GM21737 (cell line): ENCODE results near the gene ABI1.
"Not testable (repeated sequence)": the region's sequence is repeated elsewhere in the genome, so short reads cannot be mapped to it uniquely, and the experiment has no call there.

Experiments
- ATAC-seq: cut with Tn5 transposase; IDR thresholded peaks from one replicate; pipeline ENCODE4 v1.9.1; 2021; ENCODE audit warnings: mild to moderate bottlenecking, moderate library complexity; ENCODE audit not compliant: unreplicated experiment

ABI1 gene

DNA sequence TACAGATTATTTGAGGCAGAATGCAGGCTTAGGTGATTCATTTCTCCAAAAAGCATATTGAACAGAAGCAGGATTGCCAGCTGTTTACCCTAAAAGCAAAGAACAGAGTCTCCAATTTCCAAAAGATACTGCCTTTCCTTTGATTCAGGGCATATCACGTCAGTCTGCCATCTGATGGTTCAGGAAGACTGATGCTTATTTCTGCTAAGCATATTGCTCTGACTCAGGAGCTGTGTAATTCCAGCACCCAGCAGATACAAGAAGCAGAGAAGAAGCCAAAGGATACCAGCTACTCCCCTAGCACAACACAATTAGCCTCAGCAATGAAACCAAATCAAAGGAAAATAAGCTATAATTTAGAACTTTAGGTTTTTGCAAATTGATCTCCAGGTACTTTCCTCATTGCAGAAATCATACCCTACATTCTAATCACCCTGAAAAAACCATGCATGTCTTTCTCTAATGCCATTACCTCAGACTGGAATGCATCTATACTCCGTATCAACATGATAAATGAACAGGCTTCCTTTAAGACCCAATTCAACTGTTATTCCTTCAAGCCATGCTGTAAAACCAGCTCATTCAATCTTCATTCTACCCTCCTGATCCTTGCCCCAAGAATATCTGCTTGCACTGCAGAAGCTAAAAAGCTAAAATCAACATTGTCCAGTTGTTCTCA, 55.1 kb downstream of the ABI1 start:
- no peak for ATAC-seq

DNA sequence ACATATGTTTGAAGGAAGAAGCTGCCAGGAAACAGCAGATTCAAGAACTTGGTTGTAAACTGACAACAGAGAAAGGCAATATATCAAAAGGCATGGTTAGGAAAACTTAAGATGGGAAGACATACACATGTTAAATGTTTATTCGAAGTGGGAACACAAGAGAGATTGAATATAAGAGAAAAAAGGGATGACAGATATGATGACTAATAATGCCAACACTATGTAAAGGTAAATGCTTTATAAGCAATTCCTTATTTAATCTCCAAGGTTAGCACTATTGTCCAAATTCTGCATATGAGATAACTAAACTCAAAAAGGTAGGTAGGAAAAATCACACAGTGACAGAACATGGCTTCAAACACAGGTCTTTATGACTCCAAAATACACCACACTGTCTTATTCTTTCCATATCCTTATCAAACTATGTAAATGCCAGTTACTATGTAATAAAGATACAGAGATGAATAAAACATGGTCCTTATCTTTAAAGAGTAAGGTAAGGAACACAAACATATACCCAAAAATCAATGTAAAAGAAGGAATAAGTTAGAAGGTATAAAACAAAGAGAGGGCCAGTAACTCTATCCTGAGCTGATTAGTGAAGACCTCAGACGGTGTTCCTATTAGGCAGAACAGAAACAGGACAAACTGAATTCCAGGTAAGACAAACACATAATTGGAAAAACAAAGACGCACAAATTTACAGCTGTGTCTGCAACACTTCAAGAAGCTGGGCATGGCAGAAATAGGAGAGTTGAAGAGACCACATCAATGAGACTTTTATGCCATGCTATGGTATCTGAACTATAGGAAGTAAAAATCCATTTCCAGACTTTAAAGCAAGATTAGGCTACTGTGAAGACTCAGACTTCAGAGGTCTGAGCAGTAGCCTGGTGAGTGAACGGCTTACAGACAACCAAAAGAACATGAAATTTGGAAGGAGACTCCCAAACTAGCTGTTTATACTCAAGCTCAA, 56.1 kb downstream of the ABI1 start:
- no peak for ATAC-seq

DNA sequence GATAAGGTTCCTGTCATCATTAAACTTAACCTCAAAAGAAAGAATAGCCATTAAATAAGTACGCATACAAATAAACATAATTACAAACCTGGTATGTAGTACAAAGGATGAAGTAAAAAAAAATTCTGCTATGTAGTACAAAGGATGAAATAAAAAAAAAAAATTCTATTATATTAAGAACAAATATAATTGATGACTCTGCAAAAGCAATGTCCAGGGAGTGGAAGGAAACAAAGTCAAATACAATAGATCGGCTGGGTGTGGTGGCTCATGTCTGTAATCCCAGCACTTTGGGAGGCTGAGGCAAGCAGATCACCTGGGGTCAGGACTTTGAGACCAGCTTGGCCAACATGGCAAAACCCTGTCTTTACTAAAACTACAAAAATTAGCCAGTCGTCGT, 56.9 kb downstream of the ABI1 start:
- ATAC-seq, result no peak

DNA sequence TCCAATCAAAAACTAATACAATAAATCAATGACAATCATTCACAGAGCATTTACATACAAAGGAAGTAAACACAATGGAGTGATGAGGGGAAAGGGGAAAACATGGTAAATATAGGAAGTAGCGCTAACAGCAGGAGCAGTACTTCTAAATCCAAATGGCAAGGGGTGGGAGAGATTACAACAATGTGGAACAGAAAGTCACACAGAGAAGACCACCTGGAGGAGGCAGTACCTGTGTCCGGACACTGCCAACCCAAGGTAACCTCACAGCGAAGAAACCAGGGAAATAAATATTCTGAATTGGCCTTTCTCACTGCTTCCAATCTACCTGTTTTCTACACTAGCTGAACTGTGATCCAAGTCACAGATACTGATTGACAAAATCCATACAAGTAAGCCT, 58.2 kb downstream of the ABI1 start:
- no peak for ATAC-seq

- no peak for ATAC-seq
Measured at GRCh38 chr10:26801831-26802230, 58.9 kb downstream of the ABI1 start.

DNA sequence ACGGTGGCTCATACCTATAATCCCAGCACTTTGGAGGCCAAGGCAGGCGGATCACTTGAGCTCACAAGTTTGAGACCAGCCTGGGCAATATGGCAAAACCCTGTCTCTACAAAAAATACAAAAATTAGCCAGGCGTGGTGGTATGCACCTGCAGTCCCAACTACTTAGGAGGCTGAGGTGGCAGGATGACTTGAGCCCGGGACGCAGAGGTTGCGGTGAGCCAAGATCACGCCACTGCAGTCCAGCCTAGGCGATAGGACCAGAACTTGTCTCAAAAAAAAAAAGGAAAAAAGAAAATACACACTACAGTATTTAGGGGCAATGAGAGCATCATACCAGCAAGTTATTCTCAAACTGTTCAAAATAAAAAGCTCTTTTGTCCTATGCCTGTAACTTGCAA, 59.5 kb downstream of the ABI1 start:
- ATAC-seq, result no peak

- ATAC-seq, result no peak
Measured at GRCh38 chr10:26800468-26800867, 60.3 kb downstream of the ABI1 start.

DNA sequence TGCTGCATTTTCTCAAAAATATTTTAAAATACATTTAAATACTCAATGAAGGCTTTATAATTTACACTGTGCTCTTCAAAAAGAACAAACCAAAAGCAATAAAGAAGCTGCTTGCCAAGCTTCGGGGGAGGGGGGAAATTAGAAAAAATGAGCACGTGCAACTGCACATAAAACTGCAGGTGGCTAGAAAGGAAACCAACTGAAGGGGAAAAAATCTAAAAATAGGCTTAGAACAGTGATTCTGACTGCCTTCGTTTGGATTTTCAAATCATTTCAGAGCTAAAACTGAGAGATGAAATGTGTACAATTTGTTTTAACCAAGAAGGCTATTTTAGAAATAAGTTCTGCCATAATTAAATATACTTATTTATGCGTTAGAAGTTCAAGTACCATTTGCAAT, 61.4 kb downstream of the ABI1 start:
- no peak for ATAC-seq

DNA sequence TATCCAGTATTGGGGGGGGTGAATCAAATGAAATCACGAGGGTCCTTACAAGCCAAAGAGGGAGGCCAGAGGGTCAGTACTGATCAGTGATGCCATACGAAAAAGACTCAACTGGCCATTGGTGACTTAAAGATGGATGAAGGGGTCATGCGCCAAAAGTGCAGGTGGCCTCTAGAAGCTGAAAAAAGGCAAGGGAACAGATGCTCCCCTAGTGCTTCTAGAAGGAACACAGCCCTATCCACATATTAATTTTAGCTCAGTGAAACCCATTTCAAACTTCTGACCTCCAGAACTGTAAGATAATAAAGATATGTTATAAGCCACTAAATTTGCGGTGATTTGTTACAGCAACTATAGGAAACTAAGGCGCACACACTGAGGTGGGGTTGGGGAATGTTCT, 62.5 kb downstream of the ABI1 start:
- ATAC-seq, result no peak

GRCh38 chr10:26797340-26797739, 63.4 kb downstream of the ABI1 start:
- ATAC-seq, result no peak

DNA sequence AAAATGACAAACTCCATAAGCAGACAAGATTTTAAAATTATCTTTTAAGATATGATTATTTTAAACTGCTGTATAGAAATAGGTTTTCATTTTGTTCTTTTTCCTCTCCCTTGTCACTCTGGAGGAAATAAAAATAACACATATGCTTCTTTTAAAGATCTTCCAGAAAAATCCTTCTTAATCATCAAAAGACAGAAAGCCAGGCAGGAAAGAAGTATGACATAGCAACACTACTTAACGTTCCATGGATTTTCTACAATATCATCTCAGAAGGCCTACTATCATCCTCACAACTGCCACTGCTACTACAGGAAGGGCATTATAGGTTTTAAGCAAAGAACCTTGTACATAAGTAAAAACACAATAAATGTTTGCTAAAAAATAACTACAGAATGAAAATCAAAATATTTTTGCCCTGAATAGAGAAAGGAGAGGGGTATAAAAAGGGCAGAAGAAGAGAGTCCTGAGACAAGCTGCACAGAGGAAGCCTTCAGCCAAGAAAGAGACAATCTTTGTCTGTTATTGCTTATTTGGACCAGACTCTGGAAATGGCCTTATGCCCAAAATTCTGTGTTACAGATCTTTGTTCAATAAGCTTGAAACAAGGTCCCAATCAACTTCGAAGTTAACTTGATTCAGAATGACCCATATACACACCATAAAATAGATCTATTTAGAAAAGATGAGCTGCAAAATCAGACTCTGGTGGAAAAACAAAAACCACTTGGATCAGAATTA, 67.8 kb downstream of the ABI1 start:
- no peak for ATAC-seq

DNA sequence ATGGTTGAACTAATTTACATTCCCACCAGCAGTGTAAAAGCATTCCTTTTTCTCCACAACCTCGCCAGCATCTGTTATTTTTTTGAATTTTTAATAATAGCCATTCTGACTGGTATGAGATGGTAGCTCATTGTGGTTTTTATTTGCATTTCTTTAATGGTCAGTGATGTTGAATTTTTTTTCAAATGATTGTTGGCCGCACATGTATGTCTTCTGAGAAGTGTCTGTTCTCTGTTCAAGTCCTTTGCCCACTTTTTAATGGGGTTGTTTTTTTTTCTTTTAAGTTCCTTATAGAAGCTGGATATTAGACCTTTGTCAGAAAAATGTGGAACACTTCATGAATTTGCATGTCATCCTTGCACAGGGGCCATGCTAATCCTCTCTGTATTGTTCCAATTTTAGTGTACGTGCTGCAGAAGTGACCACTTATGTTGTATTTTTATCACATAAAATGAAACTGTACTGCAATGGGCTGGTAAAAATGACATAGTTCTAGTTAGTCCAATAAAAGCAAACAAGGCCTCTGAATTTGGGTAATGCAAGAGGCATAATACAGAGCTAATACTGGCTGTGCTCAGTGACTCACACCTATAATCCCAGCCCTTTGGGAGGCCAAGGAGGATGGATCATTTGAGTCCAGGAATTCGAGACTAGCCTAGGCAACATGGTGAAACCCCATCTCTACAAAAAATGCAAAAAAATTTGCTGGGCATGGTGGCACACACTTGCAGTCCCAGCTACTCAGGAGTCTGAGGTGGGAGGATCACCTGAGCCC, 70.3 kb downstream of the ABI1 start:
- no peak for ATAC-seq

GRCh38 chr10:26789779-26790178, 71.0 kb downstream of the ABI1 start:
- not testable (repeated sequence) for ATAC-seq

DNA sequence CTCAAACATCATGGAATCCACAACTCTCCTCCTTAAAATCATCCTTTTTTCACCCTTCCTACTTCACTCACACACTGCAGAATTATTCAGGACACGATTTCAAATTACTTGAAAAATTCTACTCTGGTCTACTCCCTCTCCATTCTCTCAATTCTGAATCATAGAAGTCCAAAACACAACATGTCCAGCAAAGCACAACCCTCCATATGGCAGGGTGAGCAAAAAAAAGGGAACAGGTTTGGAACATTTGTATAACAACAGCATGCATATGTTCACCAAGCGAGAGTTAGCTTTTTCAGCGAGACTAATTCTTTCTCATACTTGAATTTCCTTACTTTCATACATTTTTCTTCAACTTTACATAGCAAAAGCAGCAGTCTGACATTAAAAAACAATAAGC, 73.4 kb downstream of the ABI1 start:
- ATAC-seq, result no peak

DNA sequence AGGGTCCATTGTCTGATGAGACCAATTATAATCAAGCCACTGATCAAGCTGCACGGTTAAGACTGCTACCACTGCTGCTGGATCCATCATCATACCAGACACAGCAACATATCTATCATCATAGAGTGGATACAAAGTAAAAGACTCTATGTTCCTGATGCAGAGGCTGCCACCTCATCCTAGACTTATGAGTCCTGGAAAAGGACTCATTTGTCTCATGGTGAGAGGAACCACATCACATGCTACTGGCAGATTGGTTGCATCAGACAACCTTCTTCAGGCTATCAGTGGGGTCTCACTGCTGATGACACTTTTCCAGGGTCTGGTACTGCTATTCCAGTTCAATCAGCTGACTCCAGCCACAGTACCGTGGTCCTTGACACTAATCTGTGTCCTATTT, 79.0 kb downstream of the ABI1 start:
- no peak for ATAC-seq

- peak; percentile 47 for ATAC-seq
Measured at GRCh38 chr10:26780793-26781601, 79.8 kb downstream of the ABI1 start.

GRCh38 chr10:26780106-26780792, 80.5 kb downstream of the ABI1 start:
- ATAC-seq, result no peak

GRCh38 chr10:26779176-26779860, 81.4 kb downstream of the ABI1 start:
- ATAC-seq, result no peak

- ATAC-seq, result no peak
Measured at GRCh38 chr10:26777686-26778085, 83.1 kb downstream of the ABI1 start.
